HG02943 (cell line): ENCODE results near the gene FIGNL2.

ENCODE experiments used
- ATAC-seq: cut with Tn5 transposase; IDR thresholded peaks from one replicate; pipeline ENCODE4 v1.9.1; 2021; ENCODE audit warnings: mild to moderate bottlenecking, low read depth, moderate library complexity; ENCODE audit not compliant: unreplicated experiment

Gene FIGNL2

GRCh38 chr12:51784688-51785087, 63.8 kb downstream of the FIGNL2 start:
- ATAC-seq: no peak

GRCh38 chr12:51779876-51780275, 68.6 kb downstream of the FIGNL2 start:
- no peak for ATAC-seq

GRCh38 chr12:51777973-51778372, 70.5 kb downstream of the FIGNL2 start:
- ATAC-seq: no peak

- no peak for ATAC-seq
Observed at GRCh38 chr12:51777457-51777856, 71.1 kb downstream of the FIGNL2 start.

- no peak for ATAC-seq
Observed at GRCh38 chr12:51774933-51775332, 73.6 kb downstream of the FIGNL2 start.

GRCh38 chr12:51773145-51773869, 75.2 kb downstream of the FIGNL2 start:
- ATAC-seq: no peak

GRCh38 chr12:51771008-51771407, 77.5 kb downstream of the FIGNL2 start:
- ATAC-seq: no peak
